ENCODE results near the gene SRD5A1. TPM values are rescaled to one million over a fixed set of nuclear protein-coding genes. Genes with fewer than 3 reads are reported as not detected.
"Not testable (repeated sequence)": the region's sequence is repeated elsewhere in the genome, so short reads cannot be mapped to it uniquely, and the experiment has no call there.

Gene SRD5A1
- total RNA-seq, 1 donor from 2014 or later = 16.6 TPM

DNA sequence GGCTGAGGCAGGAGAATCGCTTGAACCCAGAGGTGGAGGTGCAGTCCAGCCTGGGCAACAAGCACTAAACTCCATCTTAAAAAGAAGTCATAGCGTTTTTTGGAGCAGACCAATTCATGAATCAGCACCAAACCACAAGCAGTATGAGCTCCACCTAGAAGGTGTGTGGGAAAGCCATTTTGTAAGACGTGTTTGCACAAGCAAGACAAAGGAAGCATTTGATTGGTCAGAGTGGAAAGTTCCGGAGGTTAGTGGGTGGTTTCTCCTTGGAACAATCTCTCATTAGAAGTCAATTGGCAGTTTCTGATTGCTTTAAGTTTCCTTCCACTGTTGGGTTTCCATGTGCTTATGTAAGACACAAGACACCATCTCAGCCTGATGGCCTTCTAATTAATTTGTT lies 5.0 kb downstream of the SRD5A1 start:
- no peaks in the 10 kb centered on the region for H3K9me3 Mint-ChIP-seq
- H3K27ac Mint-ChIP-seq = no peak overlapping the region
- no peak for DNase-seq
- H3K4me3 Mint-ChIP-seq = no peak overlapping the region
- H3K4me1 Mint-ChIP-seq = peaks cover 20% of the 10 kb centered on the region
- H3K27me3 Mint-ChIP-seq = no peaks in the 10 kb centered on the region
- peaks cover 5% of the 10 kb centered on the region for H3K36me3 Mint-ChIP-seq (ENCODE audit: low read depth)
- intact Hi-C loops (cut with micrococcal nuclease) = no loop called here

DNA sequence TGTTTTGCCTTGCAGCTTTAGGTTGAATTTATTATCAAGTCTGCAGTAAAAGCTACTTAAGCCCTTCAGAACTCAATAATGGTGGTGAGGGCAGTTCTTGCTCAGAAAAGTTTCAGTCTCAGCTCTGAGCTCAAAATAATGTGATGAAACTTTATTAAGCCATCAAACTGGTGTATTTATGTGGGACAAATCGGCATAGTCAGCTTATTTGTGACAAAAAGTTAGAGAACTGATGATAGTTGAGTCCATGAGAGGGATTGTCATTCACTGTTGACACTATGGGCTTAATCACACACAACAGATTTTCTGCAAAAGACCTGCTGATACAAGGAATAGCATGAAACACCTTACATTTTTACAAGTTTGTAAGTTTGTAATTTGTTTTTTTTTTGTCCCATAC lies 9.4 kb downstream of the SRD5A1 start:
- Mint-ChIP-seq H3K4me3 (no peak overlapping the region), H3K36me3 (ENCODE audit: low read depth) (peaks cover 22% of the 10 kb centered on the region), H3K27me3 (no peaks in the 10 kb centered on the region), H3K9me3 (no peaks in the 10 kb centered on the region), H3K4me1 (peaks cover 7% of the 10 kb centered on the region), H3K27ac (no peak overlapping the region)
- intact Hi-C loops (cut with micrococcal nuclease) = no loop called here
- no peak for DNase-seq

DNA sequence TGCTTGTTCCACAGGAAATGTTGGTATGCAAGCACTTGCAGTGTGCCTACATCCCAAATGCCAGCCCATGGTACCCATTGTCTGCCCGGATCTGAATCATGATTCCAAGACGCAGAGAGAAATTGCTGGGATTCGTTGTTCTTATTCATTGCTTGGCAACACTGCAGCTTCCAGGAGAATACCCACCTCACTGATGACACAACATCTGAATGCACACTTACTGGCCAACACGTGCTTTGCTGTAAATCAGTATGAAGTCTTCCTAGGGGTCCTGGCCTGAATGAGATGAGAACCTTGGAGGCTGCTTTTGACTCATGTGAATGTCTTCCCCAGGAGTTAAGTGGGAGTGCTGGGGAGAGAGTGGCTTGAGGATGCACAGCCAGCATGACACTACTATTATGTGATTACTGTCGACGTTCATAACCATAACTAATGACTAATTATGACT lies 11.6 kb downstream of the SRD5A1 start:
- no peak for DNase-seq
- no peak overlapping the region for H3K27ac Mint-ChIP-seq
- H3K36me3 Mint-ChIP-seq (ENCODE audit: low read depth) = peaks cover 29% of the 10 kb centered on the region
- intact Hi-C loops (cut with micrococcal nuclease) = no loop called here
- no peak overlapping the region for H3K4me3 Mint-ChIP-seq
- H3K27me3 Mint-ChIP-seq = no peaks in the 10 kb centered on the region
- peaks cover 4% of the 10 kb centered on the region for H3K4me1 Mint-ChIP-seq
- H3K9me3 Mint-ChIP-seq = no peaks in the 10 kb centered on the region

DNA sequence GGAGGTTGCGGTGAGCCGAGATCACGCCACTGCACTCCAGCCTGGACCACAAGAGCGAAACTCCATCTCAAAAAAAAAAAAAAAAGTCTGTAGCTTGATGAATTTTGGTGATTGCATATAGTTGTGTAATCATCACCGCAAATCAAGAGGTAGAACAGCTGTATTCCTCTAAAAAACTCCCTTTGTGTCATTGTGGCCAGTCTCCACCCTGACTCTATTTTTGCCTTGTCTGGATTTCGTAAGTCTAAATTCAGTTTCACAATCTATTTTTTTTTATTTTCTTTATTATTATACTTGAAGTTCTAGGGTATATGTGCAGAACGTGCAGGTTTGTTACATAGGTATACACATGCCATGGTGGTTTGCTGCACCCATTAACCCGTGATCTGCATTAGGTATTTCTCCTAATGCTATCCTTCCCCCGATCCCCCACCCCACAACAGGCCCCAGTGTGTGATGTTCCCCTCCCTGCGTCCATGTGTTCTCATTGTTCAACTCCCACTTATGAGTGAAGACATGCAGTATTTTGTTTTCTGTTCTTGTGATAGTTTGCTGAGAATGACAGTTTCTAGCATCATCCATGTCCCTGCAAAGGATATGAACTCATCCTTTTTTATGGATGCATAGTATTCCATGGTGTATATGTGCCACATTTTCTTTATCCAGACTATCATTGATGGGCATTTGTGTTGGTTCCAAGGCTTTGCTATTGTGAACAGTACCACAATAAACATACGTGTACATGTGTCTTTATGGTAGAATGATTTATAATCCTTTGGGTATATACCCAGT lies 12.5 kb downstream of the SRD5A1 start:
- H3K27ac Mint-ChIP-seq; H3K9me3 Mint-ChIP-seq; DNase-seq; intact Hi-C loops (cut with micrococcal nuclease); H3K4me1 Mint-ChIP-seq; H3K4me3 Mint-ChIP-seq; H3K27me3 Mint-ChIP-seq: not testable (repeated sequence)
- H3K36me3 Mint-ChIP-seq (ENCODE audit: low read depth) = peaks cover 31% of the 10 kb centered on the region

DNA sequence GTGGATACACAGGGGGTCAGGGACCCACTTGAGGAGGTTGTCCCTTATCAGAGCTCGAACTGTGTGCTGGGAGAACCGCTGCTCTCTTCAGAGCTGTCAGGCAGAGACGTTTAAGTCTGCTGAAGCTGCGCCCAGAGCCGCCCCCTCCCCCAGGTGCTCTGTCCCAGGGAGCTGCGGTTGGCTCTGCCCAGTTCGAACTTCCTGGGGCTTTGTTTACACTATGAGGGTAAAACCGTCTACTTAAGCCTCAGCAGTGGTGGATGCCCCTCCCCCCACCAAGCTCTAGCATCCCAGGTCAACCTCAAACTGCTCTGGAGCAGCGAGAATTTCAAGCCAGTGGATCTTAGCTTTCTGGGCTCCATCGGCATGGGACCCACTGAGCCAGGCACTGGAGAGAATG lies 15.9 kb downstream of the SRD5A1 start:
- intact Hi-C loops (cut with micrococcal nuclease) = no loop called here
- H3K9me3 Mint-ChIP-seq = no peaks in the 10 kb centered on the region

DNA sequence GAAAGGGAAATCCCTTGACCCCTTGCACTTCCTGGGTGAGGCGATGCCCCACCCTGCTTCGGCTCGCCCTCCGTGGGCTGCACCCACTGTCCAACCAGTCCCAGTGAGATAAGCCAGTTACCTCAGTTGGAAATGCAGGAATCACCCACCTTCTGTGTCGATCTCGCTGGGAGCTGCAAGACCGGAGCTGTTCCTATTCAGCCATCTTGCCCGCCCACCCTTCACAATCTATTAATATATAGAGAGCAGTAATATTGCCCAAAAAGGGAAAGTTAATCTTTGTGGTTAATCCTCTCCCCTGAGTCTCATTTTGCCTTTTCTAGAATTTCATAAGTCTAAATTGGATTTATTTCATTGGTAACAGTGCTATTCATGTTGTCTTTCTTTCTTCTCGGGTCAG lies 16.4 kb downstream of the SRD5A1 start:
- no peaks in the 10 kb centered on the region for H3K9me3 Mint-ChIP-seq
- no peak overlapping the region for H3K27ac Mint-ChIP-seq
- H3K4me3 Mint-ChIP-seq = no peak overlapping the region
- peaks cover 34% of the 10 kb centered on the region for H3K36me3 Mint-ChIP-seq (ENCODE audit: low read depth)
- no peak for DNase-seq
- H3K4me1 Mint-ChIP-seq = peaks cover 4% of the 10 kb centered on the region
- intact Hi-C loops (cut with micrococcal nuclease) = no loop called here
- H3K27me3 Mint-ChIP-seq = no peaks in the 10 kb centered on the region

More for the DNA sequence above, 15.9 kb downstream of the SRD5A1 start:
- no peak for DNase-seq
- Mint-ChIP-seq H3K4me3 (no peak overlapping the region), H3K4me1 (peaks cover 4% of the 10 kb centered on the region), H3K36me3 (ENCODE audit: low read depth) (peaks cover 37% of the 10 kb centered on the region), H3K27ac (no peak overlapping the region), H3K27me3 (no peaks in the 10 kb centered on the region)

DNA sequence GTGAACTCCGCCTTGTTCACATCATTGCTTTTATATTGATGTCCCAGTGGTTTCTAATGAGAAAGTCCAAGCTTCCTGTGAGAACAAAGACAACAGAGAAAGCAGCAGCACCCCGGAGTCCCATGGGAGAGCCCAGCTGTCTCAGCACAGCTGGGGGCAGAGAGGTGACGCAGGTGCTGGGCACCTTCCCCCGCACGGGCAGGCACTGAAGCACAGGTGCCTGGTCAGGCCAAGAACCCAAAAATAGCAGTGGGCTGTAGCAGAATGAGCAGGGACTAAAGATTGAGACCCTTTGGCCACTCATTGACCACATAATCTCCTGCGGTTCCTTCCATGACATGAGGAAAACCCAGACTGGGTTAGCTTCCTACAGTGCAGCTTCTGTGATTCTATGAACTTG lies 18.8 kb downstream of the SRD5A1 start:
- Mint-ChIP-seq H3K9me3 (peaks cover 17% of the 10 kb centered on the region), H3K27ac (no peak overlapping the region), H3K4me1 (peaks cover under 1% of the 10 kb centered on the region), H3K27me3 (no peaks in the 10 kb centered on the region), H3K4me3 (no peak overlapping the region), H3K36me3 (ENCODE audit: low read depth) (peaks cover 41% of the 10 kb centered on the region)
- intact Hi-C loops (cut with micrococcal nuclease) = no loop called here
- no peak for DNase-seq

DNA sequence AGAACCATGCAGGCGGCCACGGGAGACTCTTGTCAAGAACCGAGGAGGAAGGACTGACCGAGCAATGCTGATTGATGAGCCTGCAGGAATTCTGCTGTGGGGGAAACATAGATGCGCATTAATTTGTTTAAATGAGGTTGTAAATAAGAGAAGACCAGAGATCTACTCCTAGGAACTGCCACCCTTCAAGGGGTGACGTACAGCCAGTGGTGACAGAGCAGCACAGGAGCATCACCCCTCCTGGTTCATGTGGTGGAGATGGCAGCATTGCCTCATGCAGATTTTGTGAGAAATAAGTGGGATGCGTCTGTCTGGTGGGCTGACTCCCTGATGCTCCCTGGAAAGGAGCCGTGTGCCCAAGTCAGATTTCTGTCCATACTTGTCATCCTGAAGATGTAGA lies 22.2 kb downstream of the SRD5A1 start:
- intact Hi-C loops (cut with micrococcal nuclease) = no loop called here

DNA sequence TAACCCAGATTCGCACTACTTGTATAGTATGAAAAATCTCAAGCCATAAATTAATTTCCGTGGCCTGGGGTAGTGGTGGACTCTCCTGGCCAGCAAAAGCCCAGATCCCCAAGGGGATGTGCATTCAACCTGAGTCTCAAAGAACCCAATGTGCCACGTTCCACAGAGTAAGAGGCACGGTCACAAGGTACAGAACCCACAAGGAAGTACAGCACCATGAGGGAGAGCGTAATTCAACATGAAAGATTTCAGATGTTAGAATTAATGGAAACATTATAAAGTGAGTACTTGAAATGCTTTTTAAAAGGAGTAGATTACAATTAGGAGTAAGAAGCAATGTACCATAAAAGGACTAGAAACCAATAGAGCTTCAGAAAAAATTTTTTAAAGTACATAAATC lies 23.4 kb downstream of the SRD5A1 start:
- Mint-ChIP-seq H3K4me1 (peaks cover 4% of the 10 kb centered on the region), H3K36me3 (ENCODE audit: low read depth) (peaks cover 56% of the 10 kb centered on the region), H3K27me3 (no peaks in the 10 kb centered on the region), H3K27ac (no peak overlapping the region), H3K9me3 (peaks cover 20% of the 10 kb centered on the region), H3K4me3 (no peak overlapping the region)
- intact Hi-C loops (cut with micrococcal nuclease) = no loop called here
- no peak for DNase-seq

More for the DNA sequence above, 22.2 kb downstream of the SRD5A1 start:
- Mint-ChIP-seq H3K27ac (no peak overlapping the region), H3K9me3 (peaks cover 20% of the 10 kb centered on the region), H3K27me3 (no peaks in the 10 kb centered on the region), H3K36me3 (ENCODE audit: low read depth) (peaks cover 56% of the 10 kb centered on the region), H3K4me3 (no peak overlapping the region), H3K4me1 (peaks cover 4% of the 10 kb centered on the region)
- no peak for DNase-seq

DNA sequence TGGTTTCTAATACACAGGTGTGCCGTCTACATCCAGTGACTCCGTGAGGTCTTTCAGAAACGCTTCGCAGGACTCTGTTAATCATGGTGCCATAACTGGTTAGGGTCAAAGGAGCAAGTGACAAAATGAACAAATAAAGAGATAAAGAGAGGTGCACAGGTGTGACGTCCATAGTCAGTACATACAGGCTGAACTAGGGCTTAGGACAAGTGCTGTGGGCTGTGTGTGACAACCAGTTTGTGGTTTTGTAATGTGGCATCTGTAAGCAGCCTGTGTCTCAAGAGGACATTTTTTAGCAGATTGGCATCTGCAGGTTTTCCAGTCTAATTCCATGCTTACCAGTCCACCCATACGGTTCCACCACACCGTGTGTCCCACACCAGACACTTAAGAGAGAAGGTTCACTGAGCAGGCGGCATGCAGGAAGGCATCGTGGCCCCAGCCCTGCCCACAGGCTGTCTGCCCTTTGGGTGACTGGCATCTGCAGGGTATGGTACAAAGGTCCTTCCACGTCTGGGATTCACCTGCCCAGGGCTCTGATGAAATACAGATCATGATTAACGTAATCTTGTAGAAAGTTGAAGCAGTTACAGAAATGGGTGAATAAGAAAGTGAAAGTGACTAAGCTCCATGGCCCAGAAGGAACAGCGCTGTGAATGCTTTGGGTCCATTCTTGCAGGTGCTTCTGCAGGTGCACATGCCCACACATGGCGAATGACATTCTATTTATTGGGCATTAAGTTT lies 26.9 kb downstream of the SRD5A1 start:
- peaks cover 20% of the 10 kb centered on the region for H3K9me3 Mint-ChIP-seq
- H3K27ac Mint-ChIP-seq = no peak overlapping the region

DNA sequence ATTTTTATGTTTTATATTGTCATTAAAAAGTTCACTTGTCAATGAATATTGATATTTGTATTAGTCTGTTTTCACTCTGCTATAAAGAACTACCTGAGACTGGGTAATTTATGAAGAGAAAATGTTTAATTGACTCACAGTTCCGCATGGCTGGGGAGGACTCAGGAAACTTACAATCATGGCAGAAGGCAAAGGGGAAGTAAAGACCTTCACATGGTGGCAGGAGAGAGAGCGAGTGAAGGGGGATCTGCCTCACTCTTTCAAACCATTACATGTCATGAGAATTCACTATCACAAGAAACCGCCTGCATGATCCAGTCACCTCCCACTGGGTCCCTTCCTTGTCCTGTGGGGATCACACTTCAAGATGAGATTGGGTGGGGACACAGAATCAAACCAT lies 27.4 kb downstream of the SRD5A1 start:
- H3K4me1 Mint-ChIP-seq = peaks cover 4% of the 10 kb centered on the region
- peaks cover 15% of the 10 kb centered on the region for H3K9me3 Mint-ChIP-seq
- H3K36me3 Mint-ChIP-seq (ENCODE audit: low read depth) = peaks cover 37% of the 10 kb centered on the region
- no peak overlapping the region for H3K4me3 Mint-ChIP-seq
- intact Hi-C loops (cut with micrococcal nuclease) = no loop called here
- H3K27me3 Mint-ChIP-seq = no peaks in the 10 kb centered on the region
- peak overlapping the region; percentile 30 for H3K27ac Mint-ChIP-seq
- DNase-seq = no peak

More for the DNA sequence above, 26.9 kb downstream of the SRD5A1 start:
- intact Hi-C loops (cut with micrococcal nuclease) = no loop called here
- no peak for DNase-seq
- H3K27me3 Mint-ChIP-seq = no peaks in the 10 kb centered on the region
- peak overlapping the region; percentile 34 for H3K4me3 Mint-ChIP-seq
- peaks cover 43% of the 10 kb centered on the region for H3K36me3 Mint-ChIP-seq (ENCODE audit: low read depth)
- H3K4me1 Mint-ChIP-seq = peaks cover 4% of the 10 kb centered on the region

DNA sequence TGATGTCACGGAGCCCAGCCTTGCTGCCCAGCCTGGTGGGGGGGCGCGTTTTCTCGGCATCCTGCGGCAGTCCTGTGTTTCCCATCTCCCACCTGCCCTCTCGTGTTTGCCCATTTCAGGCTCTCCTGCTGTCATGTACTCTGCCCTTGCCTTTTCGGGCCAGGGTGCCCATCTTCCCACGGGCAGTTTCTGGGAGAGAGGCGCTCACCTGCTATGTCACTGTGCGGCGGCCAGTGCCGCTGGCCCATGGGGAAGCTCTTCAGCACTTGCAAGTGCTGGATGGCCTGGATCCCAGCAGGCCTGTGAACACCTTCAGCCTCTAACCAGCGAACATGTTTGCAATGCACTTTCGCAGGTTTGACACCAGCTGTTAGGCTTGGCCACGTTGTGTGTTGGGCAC lies 33.5 kb downstream of the SRD5A1 start:
- H3K27me3 Mint-ChIP-seq = no peaks in the 10 kb centered on the region
- DNase-seq = no peak
- peaks cover 18% of the 10 kb centered on the region for H3K36me3 Mint-ChIP-seq (ENCODE audit: low read depth)
- no peaks in the 10 kb centered on the region for H3K4me1 Mint-ChIP-seq
- peaks cover 6% of the 10 kb centered on the region for H3K9me3 Mint-ChIP-seq
- H3K27ac Mint-ChIP-seq = no peak overlapping the region
- H3K4me3 Mint-ChIP-seq = no peak overlapping the region
- intact Hi-C loops (cut with micrococcal nuclease) = no loop called here

DNA sequence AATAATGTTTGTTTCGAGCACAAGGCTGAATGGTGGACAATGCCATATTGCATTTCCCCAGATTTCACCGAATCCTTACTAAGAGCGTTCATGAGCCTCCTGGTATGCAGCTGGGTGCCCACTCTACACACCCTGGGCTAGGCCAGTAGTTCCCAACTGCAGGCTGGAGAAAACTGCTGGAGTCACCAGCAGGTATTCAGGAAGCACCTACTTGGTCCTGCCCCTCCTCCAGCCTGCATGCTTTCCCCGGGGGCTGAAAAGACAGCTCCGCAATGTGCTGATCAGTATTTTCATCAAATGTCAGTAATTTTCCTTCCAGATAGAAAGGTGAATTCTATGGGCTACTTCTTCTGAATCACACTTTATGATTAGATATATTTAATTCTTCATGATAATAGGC lies 34.4 kb downstream of the SRD5A1 start:
- intact Hi-C loops (cut with micrococcal nuclease) = no loop called here
- H3K9me3 Mint-ChIP-seq = peaks cover 6% of the 10 kb centered on the region

DNA sequence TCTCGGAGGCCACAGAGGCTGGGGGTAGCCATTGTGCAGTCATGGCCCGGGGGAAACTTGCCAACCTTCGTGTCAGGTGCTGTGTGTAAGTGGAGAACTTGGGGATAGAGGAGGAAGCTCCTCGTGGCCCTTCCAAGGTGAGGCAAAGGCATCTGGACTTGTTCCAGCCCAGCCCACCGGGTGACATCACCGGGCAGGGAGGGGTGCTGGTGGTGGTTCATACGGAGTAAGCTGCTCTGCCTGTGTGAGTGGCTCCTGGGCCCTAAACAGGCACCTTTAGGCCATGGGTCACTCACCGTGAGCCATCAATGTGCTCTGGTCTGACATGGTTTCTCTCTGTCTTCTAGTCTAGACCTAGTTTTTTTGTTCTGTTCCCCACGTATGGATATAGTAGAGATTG lies 35.5 kb downstream of the SRD5A1 start:
- not testable (repeated sequence) for H3K27me3 Mint-ChIP-seq
- peaks cover 19% of the 10 kb centered on the region for H3K36me3 Mint-ChIP-seq (ENCODE audit: low read depth)

More for the DNA sequence above, 34.4 kb downstream of the SRD5A1 start:
- H3K36me3 Mint-ChIP-seq (ENCODE audit: low read depth) = peaks cover 18% of the 10 kb centered on the region
- H3K27me3 Mint-ChIP-seq = no peaks in the 10 kb centered on the region
- H3K4me3 Mint-ChIP-seq = no peak overlapping the region
- no peak overlapping the region for H3K27ac Mint-ChIP-seq
- no peaks in the 10 kb centered on the region for H3K4me1 Mint-ChIP-seq
- DNase-seq = no peak

More for the DNA sequence above, 35.5 kb downstream of the SRD5A1 start:
- intact Hi-C loops (cut with micrococcal nuclease); H3K4me3 Mint-ChIP-seq; H3K27ac Mint-ChIP-seq; DNase-seq; H3K4me1 Mint-ChIP-seq; H3K9me3 Mint-ChIP-seq: not testable (repeated sequence)
